HepG2 (cell line): ENCODE results near the gene VGF. TPM values are rescaled to one million over a fixed set of nuclear protein-coding genes. Genes with fewer than 3 reads are reported as not detected.

Source experiments
- ATF1 ChIP-seq: IDR thresholded peaks from 2 replicates; pipeline ENCODE4 v1.6.1; 2016; ENCODE audit warnings: mild to moderate bottlenecking, control low read depth
- BCL6 ChIP-seq: IDR thresholded peaks from 2 replicates; pipeline ENCODE4 v1.6.1; 2016; ENCODE audit warnings: missing genetic modification reagents, missing compliant biosample characterization
- ETV5 ChIP-seq: IDR thresholded peaks from 2 replicates; pipeline ENCODE4 v1.6.1; 2018; ENCODE audit warnings: missing biosample characterization, missing genetic modification reagents, inconsistent platforms, borderline replicate concordance
- HHEX ChIP-seq: IDR thresholded peaks from 2 replicates; pipeline ENCODE4 v1.6.1; 2016; ENCODE audit warnings: control low read depth
- HOXA3 ChIP-seq: sonication (generic); formaldehyde crosslinking; IDR thresholded peaks from 2 replicates; pipeline ENCODE4 v1.5.0; 2020; ENCODE audit warnings: missing genetic modification reagents
- MAF1 ChIP-seq: sonication (generic); formaldehyde crosslinking; IDR thresholded peaks from 2 replicates; pipeline ENCODE4 v1.5.0; 2020; ENCODE audit warnings: missing genetic modification reagents, borderline replicate concordance
- MLXIP ChIP-seq: sonication (generic); formaldehyde crosslinking; IDR thresholded peaks from 2 replicates; pipeline ENCODE4 v1.9.0; 2021; ENCODE audit warnings: missing genetic modification reagents, borderline replicate concordance
- NCOA1 ChIP-seq: sonication (generic); formaldehyde crosslinking; IDR thresholded peaks from 2 replicates; pipeline ENCODE4 v1.9.0; 2021; ENCODE audit warnings: missing genetic modification reagents
- NR1H2 ChIP-seq: sonication (generic); formaldehyde crosslinking; IDR thresholded peaks from 2 replicates; pipeline ENCODE4 v1.8.1; 2022; ENCODE audit warnings: low read depth, missing genetic modification reagents, borderline replicate concordance
- SNAPC2 ChIP-seq: sonication (generic); formaldehyde crosslinking; IDR thresholded peaks from 2 replicates; pipeline ENCODE4 v1.8.1; 2022; ENCODE audit warnings: mild to moderate bottlenecking, missing genetic modification reagents
- SP5 ChIP-seq: IDR thresholded peaks from 2 replicates; pipeline ENCODE4 v1.6.1; 2016; ENCODE audit warnings: low read depth, borderline replicate concordance
- TBX2 ChIP-seq: sonication (generic); formaldehyde crosslinking; IDR thresholded peaks from 2 replicates; pipeline ENCODE4 v1.5.0; 2020; ENCODE audit warnings: missing genetic modification reagents, mild to moderate bottlenecking, borderline replicate concordance
- TCF7 ChIP-seq: sonication (generic); IDR thresholded peaks from 2 replicates; pipeline ENCODE4 v1.6.1; 2016; ENCODE audit warnings: antibody characterized with exemption, low read depth
- ZBTB8A ChIP-seq: sonication (generic); formaldehyde crosslinking; IDR thresholded peaks from 2 replicates; pipeline ENCODE4 v1.4.0; 2020; ENCODE audit warnings: mild to moderate bottlenecking, low read depth, missing genetic modification reagents, borderline replicate concordance
- ZNF136 ChIP-seq: sonication (generic); formaldehyde crosslinking; IDR thresholded peaks from 2 replicates; pipeline ENCODE4 v1.8.1; 2022; ENCODE audit warnings: low read depth, mild to moderate bottlenecking, moderate library complexity, missing genetic modification reagents
- ZNF232 ChIP-seq: sonication (generic); formaldehyde crosslinking; IDR thresholded peaks from 2 replicates; pipeline ENCODE4 v1.4.0; 2020; ENCODE audit warnings: missing genetic modification reagents, borderline replicate concordance
- ZNF280D ChIP-seq: sonication (generic); formaldehyde crosslinking; IDR thresholded peaks from 2 replicates; pipeline ENCODE4 v1.5.1; 2020; ENCODE audit warnings: mild to moderate bottlenecking, missing genetic modification reagents
- ZNF335 ChIP-seq: sonication (generic); formaldehyde crosslinking; IDR thresholded peaks from 2 replicates; pipeline ENCODE4 v1.4.0; 2020; ENCODE audit warnings: missing genetic modification reagents
- ZNF34 ChIP-seq: sonication (generic); formaldehyde crosslinking; IDR thresholded peaks from 2 replicates; pipeline ENCODE4 v1.4.0; 2020; ENCODE audit warnings: mild to moderate bottlenecking, missing genetic modification reagents, borderline replicate concordance
- ZNF550 ChIP-seq: sonication (generic); formaldehyde crosslinking; IDR thresholded peaks from 2 replicates; pipeline ENCODE4 v1.4.0; 2020; ENCODE audit warnings: mild to moderate bottlenecking, missing genetic modification reagents, borderline replicate concordance
- ZNF761 ChIP-seq: sonication (generic); formaldehyde crosslinking; conservative IDR thresholded peaks from 2 replicates; pipeline ENCODE4 v1.4.0; 2020; ENCODE audit warnings: mild to moderate bottlenecking, missing genetic modification reagents
- ZNF816 ChIP-seq: sonication (generic); formaldehyde crosslinking; IDR thresholded peaks from 2 replicates; pipeline ENCODE4 v1.8.0; 2022; ENCODE audit warnings: missing genetic modification reagents, mild to moderate bottlenecking, borderline replicate concordance
- ZNF850 ChIP-seq: sonication (generic); formaldehyde crosslinking; conservative IDR thresholded peaks from 2 replicates; pipeline ENCODE4 v1.9.0; 2021; ENCODE audit warnings: mild to moderate bottlenecking, missing genetic modification reagents
- polyA plus RNA-seq, 8 experiments: library from polyadenylated mRNA; depleted of rRNA in 3 of 8; stranded (reverse) in 7 of 8; unstranded in 1 of 8; fragments of >200 nt; fragmentation: Illumina TruSeq in 4 of 8; extraction: Trizol in 4 of 8; gene quantifications; 2 replicates each; pipeline versions ENCODE4 v1.2.1 to v1.2.3, GENCODE V29; 2011 to 2016; ENCODE audit warnings: low read depth in 4 of 8, missing spikeins in 1 of 8, mixed read lengths in 1 of 8; ENCODE audit not compliant: insufficient read depth in 1 of 8
- total RNA-seq, 5 experiments: library from RNA; depleted of rRNA; stranded (reverse); fragments of >200 nt; fragmentation: Illumina TruSeq; extraction: Trizol; gene quantifications; 2 replicates each; pipeline ENCODE4 v1.2.3, GENCODE V29; 2016; ENCODE audit warnings: low read depth in 1 of 5

VGF gene
- total and polyA plus RNA-seq, 2 of the 13 experiments (the other 11 are each of a cell fraction or from before 2014, with no cell fraction given): 0.12 to 0.46 TPM

GRCh38 chr7:101201695-101202602 lies 36.6 kb upstream of the VGF start (continued):
- TF ChIP-seq NCOA1 (CRISPR knock-in tag) (no peak), ZNF761 (CRISPR knock-in tag) (0 out of 2 replicates have a peak, but pooled peaks have one; percentile 45), MAF1 (CRISPR knock-in tag) (no peak), ZNF136 (CRISPR knock-in tag) (no peak), ZNF335 (CRISPR knock-in tag) (no peak), ZNF34 (no peak), HOXA3 (CRISPR knock-in tag) (peak; percentile 55), ZNF850 (CRISPR knock-in tag) (no peak), NR1H2 (CRISPR knock-in tag) (no peak), ETV5 (CRISPR knock-in tag) (no peak; the same call in 1 of the 2 replicates), HHEX (CRISPR knock-in tag) (no peak), ATF1 (CRISPR knock-in tag) (no peak), SP5 (CRISPR knock-in tag) (no peak), ZNF550 (CRISPR knock-in tag) (0 out of 2 replicates have a peak, but pooled peaks have one; percentile 56), MLXIP (CRISPR knock-in tag) (no peak), ZBTB8A (no peak), BCL6 (CRISPR knock-in tag) (peak; percentile 15; the same call in 1 of the 2 replicates), ZNF280D (CRISPR knock-in tag) (no peak), TBX2 (CRISPR knock-in tag) (no peak; the same call in none of the 2 replicates), ZNF816 (CRISPR knock-in tag) (no peak), TCF7 (no peak), SNAPC2 (peak; percentile 82), ZNF232 (CRISPR knock-in tag) (0 out of 2 replicates have a peak, but pooled peaks have one; percentile 41)
